ENCODE data around the gene FRMD4B. TPM values are rescaled to one million over a fixed set of nuclear protein-coding genes. Genes with fewer than 3 reads are reported as not detected.

The FRMD4B gene
- total and polyA plus RNA-seq, 2 donors from 2014 or later, result 11.8 to 50.5 TPM

- DNase-seq (no peak), FAIRE-seq (no peak)
- no peak overlapping the region for H3K27ac ChIP-seq (ENCODE audit: low read depth in 2 of 2, low read length in 2 of 2)
- peaks cover 0 to 6% (median 2%) of the 10 kb centered on the region in 3 donors for H3K9me3 ChIP-seq (ENCODE audit: control insufficient read depth in 2 of 3, insufficient read depth in 1 of 3, low read length in 3 of 3)
- TF ChIP-seq CTCF (IDR thresholded peaks at IDR 0.05; ENCODE audit: borderline replicate concordance, extremely low read depth, insufficient read depth), result no peak
- H3K4me3 ChIP-seq (ENCODE audit: low read length in 3 of 3), result no peak overlapping the region
- H3K4me1 ChIP-seq (ENCODE audit: control insufficient read depth in 2 of 3, insufficient read depth in 2 of 3, low read depth in 1 of 3, low read length in 3 of 3), result peaks cover 0 to 13% (median 9%) of the 10 kb centered on the region in 3 donors
- intact Hi-C loops (cut with DNase I), result no loop called here
- H3K27me3 ChIP-seq (ENCODE audit: control insufficient read depth, insufficient read depth, low read length), result no peaks in the 10 kb centered on the region
- no peak overlapping the region for H3K9ac ChIP-seq (ENCODE audit: low read length in 3 of 3)
- no peaks in the 10 kb centered on the region for H3K36me3 ChIP-seq (ENCODE audit: control insufficient read depth in 2 of 3, insufficient read depth in 3 of 3, low read length in 3 of 3)
These were observed 20.3 kb upstream of the FRMD4B start for GRCh38 chr3:69406163-69406562.

DNA sequence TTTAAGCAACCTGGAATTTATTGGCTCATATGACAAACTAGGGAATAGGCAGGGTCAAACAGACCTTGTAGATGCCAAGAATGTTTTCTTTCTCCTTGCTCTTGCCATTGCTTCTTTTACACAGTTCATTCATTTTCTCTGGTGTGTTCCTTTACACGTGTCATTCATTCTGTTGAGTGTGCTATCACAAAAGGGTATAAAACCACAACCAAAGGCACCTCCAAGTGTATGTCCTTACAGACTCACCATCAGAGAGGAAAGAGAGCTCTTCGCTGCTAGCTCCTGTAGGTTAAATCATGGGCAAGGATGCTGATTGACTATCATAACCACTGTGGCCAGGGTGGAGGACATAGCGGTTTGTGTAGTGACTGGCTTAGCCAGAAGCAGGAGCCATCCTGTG lies 19.2 kb upstream of the FRMD4B start:
- intact Hi-C loops (cut with DNase I), result no loop called here
- TF ChIP-seq CTCF (IDR thresholded peaks at IDR 0.05; ENCODE audit: borderline replicate concordance, extremely low read depth, insufficient read depth), result no peak
- no peak for FAIRE-seq
- H3K9ac ChIP-seq (ENCODE audit: low read length in 3 of 3), result no peak overlapping the region
- no peak overlapping the region for H3K27ac ChIP-seq (ENCODE audit: low read depth in 2 of 2, low read length in 2 of 2)
- no peaks in the 10 kb centered on the region for H3K36me3 ChIP-seq (ENCODE audit: control insufficient read depth in 2 of 3, insufficient read depth in 3 of 3, low read length in 3 of 3)
- H3K27me3 ChIP-seq (ENCODE audit: control insufficient read depth, insufficient read depth, low read length), result no peaks in the 10 kb centered on the region
- H3K4me3 ChIP-seq (ENCODE audit: low read length in 3 of 3), result no peak overlapping the region
- H3K4me1 ChIP-seq (ENCODE audit: control insufficient read depth in 2 of 3, insufficient read depth in 2 of 3, low read depth in 1 of 3, low read length in 3 of 3), result peaks cover 0 to 13% (median 11%) of the 10 kb centered on the region in 3 donors
- no peak for DNase-seq
- peaks cover 0 to 6% (median 2%) of the 10 kb centered on the region in 3 donors for H3K9me3 ChIP-seq (ENCODE audit: control insufficient read depth in 2 of 3, insufficient read depth in 1 of 3, low read length in 3 of 3)

DNA sequence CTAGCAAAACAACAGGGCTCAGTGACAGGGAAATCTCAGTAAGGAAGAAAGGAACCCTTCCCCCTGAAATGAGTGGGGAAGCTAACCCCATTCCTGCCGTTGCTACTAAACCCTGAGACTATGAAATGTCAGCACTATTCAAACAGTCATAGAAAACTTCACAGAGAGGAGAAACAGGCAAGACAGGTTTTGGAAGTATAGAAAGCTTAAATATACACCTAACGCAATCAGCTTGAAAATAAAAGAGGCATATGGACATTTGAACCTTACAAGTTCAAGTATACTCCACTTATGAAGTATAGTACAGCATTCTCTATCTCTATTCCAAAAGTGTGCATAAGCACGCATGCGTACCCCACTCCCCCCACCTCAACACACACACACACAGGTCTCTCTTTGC lies 17.6 kb upstream of the FRMD4B start:
- peaks cover 0 to 6% (median 2%) of the 10 kb centered on the region in 3 donors for H3K9me3 ChIP-seq (ENCODE audit: control insufficient read depth in 2 of 3, insufficient read depth in 1 of 3, low read length in 3 of 3)
- no peak for TF ChIP-seq CTCF (IDR thresholded peaks at IDR 0.05; ENCODE audit: borderline replicate concordance, extremely low read depth, insufficient read depth)
- intact Hi-C loops (cut with DNase I), result no loop called here
- H3K4me1 ChIP-seq (ENCODE audit: control insufficient read depth in 2 of 3, insufficient read depth in 2 of 3, low read depth in 1 of 3, low read length in 3 of 3), result peaks cover 0 to 5% (median 0%) of the 10 kb centered on the region in 3 donors
- no peak overlapping the region for H3K27ac ChIP-seq (ENCODE audit: low read depth in 2 of 2, low read length in 2 of 2)
- H3K27me3 ChIP-seq (ENCODE audit: control insufficient read depth, insufficient read depth, low read length), result no peaks in the 10 kb centered on the region
- no peak overlapping the region for H3K4me3 ChIP-seq (ENCODE audit: low read length in 3 of 3)
- H3K9ac ChIP-seq (ENCODE audit: low read length in 3 of 3), result no peak overlapping the region
- no peak for FAIRE-seq
- H3K36me3 ChIP-seq (ENCODE audit: control insufficient read depth in 2 of 3, insufficient read depth in 3 of 3, low read length in 3 of 3), result no peaks in the 10 kb centered on the region
- DNase-seq, result peak in 2 of 5 donors; percentile 35 to 50

DNA sequence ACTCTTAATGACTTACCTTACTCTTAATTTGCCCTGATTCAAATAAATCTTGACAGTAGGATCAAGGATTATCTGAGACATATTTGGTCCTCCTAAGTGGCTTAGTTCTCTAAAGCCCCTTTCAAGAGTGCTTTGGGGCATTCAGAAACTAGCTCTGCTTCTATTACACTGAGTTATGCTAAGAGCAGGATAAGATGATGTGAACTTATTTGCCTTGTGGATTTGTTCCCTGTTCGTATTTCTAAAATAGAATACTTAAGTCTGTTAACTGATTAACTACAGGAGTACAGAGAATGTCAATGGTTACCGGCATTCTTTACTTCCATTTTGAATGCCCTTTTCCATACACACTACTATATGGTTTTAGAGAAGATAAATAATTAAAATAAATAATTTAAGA lies 14.8 kb upstream of the FRMD4B start:
- H3K36me3 ChIP-seq (ENCODE audit: control insufficient read depth in 2 of 3, insufficient read depth in 3 of 3, low read length in 3 of 3), result no peaks in the 10 kb centered on the region
- peaks cover 0 to 6% (median 2%) of the 10 kb centered on the region in 3 donors for H3K9me3 ChIP-seq (ENCODE audit: control insufficient read depth in 2 of 3, insufficient read depth in 1 of 3, low read length in 3 of 3)
- no peak for TF ChIP-seq CTCF (IDR thresholded peaks at IDR 0.05; ENCODE audit: borderline replicate concordance, extremely low read depth, insufficient read depth)
- H3K9ac ChIP-seq (ENCODE audit: low read length in 3 of 3), result no peak overlapping the region
- FAIRE-seq (no peak), DNase-seq (no peak)
- no peak overlapping the region for H3K4me3 ChIP-seq (ENCODE audit: low read length in 3 of 3)
- no peaks in the 10 kb centered on the region for H3K27me3 ChIP-seq (ENCODE audit: control insufficient read depth, insufficient read depth, low read length)
- H3K27ac ChIP-seq (ENCODE audit: low read depth in 2 of 2, low read length in 2 of 2), result no peak overlapping the region
- intact Hi-C loops (cut with DNase I), result no loop called here
- H3K4me1 ChIP-seq (ENCODE audit: control insufficient read depth in 2 of 3, insufficient read depth in 2 of 3, low read depth in 1 of 3, low read length in 3 of 3), result peaks cover 0 to 2% (median 0%) of the 10 kb centered on the region in 3 donors
